AG04450 (cell line): ENCODE results near the gene SEZ6. TPM values are rescaled to one million over a fixed set of nuclear protein-coding genes. Genes with fewer than 3 reads are reported as not detected.

Source experiments
- CTCF ChIA-PET: fragments of 300-600, 350-600 bp; formaldehyde crosslinking; extraction: SDS; loops from one replicate; lab custom pipeline; 2022; ENCODE audit warnings: antibody characterized with exemption, inconsistent platforms; lab: Charles Lee
- POLR2A ChIA-PET: fragments of 350-600 bp; formaldehyde crosslinking; extraction: SDS; loops from one replicate; lab custom pipeline; 2021; ENCODE audit warnings: antibody characterized with exemption, inconsistent platforms; lab: Yijun Ruan, JAX
- DNase-seq: peaks from one replicate; pipeline ENCODE4 v3.0.0-alpha.2; 2011; ENCODE audit warnings: low read depth, low spot score
- H3K27ac ChIP-seq: one replicate; pipeline ENCODE4 v1.5.1; 2012; ENCODE audit warnings: low read depth, low read length, control low read depth
- H3K27me3 ChIP-seq: one replicate; pipeline ENCODE4 v1.6.0; 2012; ENCODE audit warnings: low read length; ENCODE audit not compliant: control insufficient read depth, insufficient read depth
- H3K4me3 ChIP-seq: 2 replicates; pipeline ENCODE4 v1.5.1; 2011; ENCODE audit warnings: mild to moderate bottlenecking, low read depth, low read length, control low read depth
- H3K9me3 ChIP-seq: 2 replicates; pipeline ENCODE4 v1.5.1; 2012; ENCODE audit warnings: low read length; ENCODE audit not compliant: control insufficient read depth, insufficient read depth
- CTCF ChIP-seq: IDR thresholded peaks from 2 replicates; pipeline ENCODE4 v1.5.1; 2011; ENCODE audit warnings: low read depth, low read length, control low read depth, inconsistent platforms
- polyA plus RNA-seq: library from polyadenylated mRNA; depleted of rRNA; stranded (reverse); fragments of >200 nt; gene quantifications from 2 replicates; pipeline ENCODE4 v1.2.3, GENCODE V29; 2011

SEZ6 gene
- polyA plus RNA-seq, 1 experiment = not detected

- DNase-seq = no peak
- no peak for TF ChIP-seq CTCF
- Histone ChIP-seq H3K27ac (peak overlapping the region; percentile 31), H3K4me3 (no peak overlapping the region; the same call in 1 of the 2 replicates), H3K27me3 (no peaks in the 10 kb centered on the region), H3K9me3 (peaks cover 3% of the 10 kb centered on the region; the same call in 1 of the 2 replicates)
- POLR2A ChIA-PET = interaction anchor here (0.7 kb wide), 1 partner anchor 48 kb away, joined by 3 read pairs; no protein-coding TSS in a partner anchor
- CTCF ChIA-PET = interaction anchor here (1.0 to 2.1 kb wide), 3 partner anchors 181 to 218 kb away, joined by 3 to 13 read pairs (median 12); no protein-coding TSS in a partner anchor
Observed at GRCh38 chr17:28944862-28945741, 60.7 kb downstream of the SEZ6 start.

- no peak overlapping the region for H3K4me3 ChIP-seq
- no peaks in the 10 kb centered on the region; the same call in 1 of the 2 replicates for H3K9me3 ChIP-seq
- no peak for TF ChIP-seq CTCF
- DNase-seq = no peak
- POLR2A ChIA-PET = no interaction called here
- H3K27me3 ChIP-seq = no peaks in the 10 kb centered on the region
- CTCF ChIA-PET = interaction anchor here (1.9 kb wide), 1 partner anchor 181 kb away, joined by 12 read pairs; no protein-coding TSS in a partner anchor
- H3K27ac ChIP-seq = no peak overlapping the region
Observed at GRCh38 chr17:28944343-28944742, 61.5 kb downstream of the SEZ6 start.

- Histone ChIP-seq H3K4me3 (no peak overlapping the region), H3K27ac (no peak overlapping the region), H3K9me3 (no peaks in the 10 kb centered on the region), H3K27me3 (no peaks in the 10 kb centered on the region)
- no peak for TF ChIP-seq CTCF
- POLR2A ChIA-PET = no interaction called here
- no peak for DNase-seq
- CTCF ChIA-PET = interaction anchor here (1.5 kb wide), 1 partner anchor 10 kb away, joined by 3 read pairs; no protein-coding TSS in a partner anchor
Observed at GRCh38 chr17:28942925-28943324, 62.9 kb downstream of the SEZ6 start.

DNA sequence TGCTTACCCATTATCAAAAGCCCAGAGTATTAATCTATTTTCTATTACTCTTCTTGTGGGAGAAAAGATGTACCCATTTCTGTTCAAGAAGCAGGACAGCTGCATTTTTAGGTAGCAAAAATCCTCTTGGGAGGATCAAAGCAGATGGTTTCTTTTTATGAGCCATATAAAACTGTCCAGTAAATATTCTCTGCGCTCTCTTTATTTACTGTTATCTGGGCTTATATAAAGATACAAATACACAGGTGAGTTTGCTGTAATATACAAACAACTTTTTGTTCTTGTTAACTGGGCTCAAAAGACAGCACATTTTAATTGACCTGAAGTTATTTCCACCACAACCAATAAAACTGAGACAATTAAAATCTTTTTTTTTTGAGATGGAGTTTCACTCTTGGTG lies 64.6 kb downstream of the SEZ6 start:
- no peak for TF ChIP-seq CTCF
- Histone ChIP-seq H3K27me3 (no peaks in the 10 kb centered on the region), H3K27ac (no peak overlapping the region), H3K4me3 (no peak overlapping the region), H3K9me3 (no peaks in the 10 kb centered on the region)
- POLR2A ChIA-PET = no interaction called here
- no peak for DNase-seq
- CTCF ChIA-PET = interaction anchor here (0.7 kb wide), 1 partner anchor 183 kb away, joined by 4 read pairs; no protein-coding TSS in a partner anchor

DNA sequence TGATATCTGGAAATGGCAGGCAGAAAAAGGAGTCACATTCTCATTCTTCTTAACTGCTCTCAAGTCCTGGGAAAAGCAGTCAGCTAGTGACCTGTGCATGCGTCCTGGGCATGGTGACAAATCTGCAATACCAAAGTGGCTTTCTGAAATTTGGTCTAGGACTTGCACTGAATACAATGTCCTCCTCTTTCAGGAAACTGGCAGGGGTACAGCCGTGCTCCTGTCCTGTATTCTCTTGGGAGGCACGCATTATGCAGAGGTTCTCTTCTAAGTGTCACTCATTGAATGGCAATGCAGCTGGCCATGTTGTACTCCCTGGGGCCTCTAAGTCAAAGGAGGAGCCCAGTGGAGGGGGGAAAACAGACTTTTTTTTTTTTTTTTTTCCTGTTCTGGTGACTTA lies 65.2 kb downstream of the SEZ6 start:
- TF ChIP-seq CTCF = no peak
- Histone ChIP-seq H3K9me3 (no peaks in the 10 kb centered on the region), H3K27me3 (no peaks in the 10 kb centered on the region), H3K27ac (no peak overlapping the region), H3K4me3 (no peak overlapping the region)
- ChIA-PET CTCF (interaction anchor here (0.7 kb wide), 1 partner anchor 183 kb away, joined by 4 read pairs; no protein-coding TSS in a partner anchor), POLR2A (no interaction called here)
- DNase-seq = no peak
